ENCODE results near the gene TOX2. TPM values are rescaled to one million over a fixed set of nuclear protein-coding genes. Genes with fewer than 3 reads are reported as not detected.

Gene TOX2
- total RNA-seq, 1 donor from 2014 or later: 4.7 TPM

GRCh38 chr20:44026647-44027342 is 112.1 kb downstream of the TOX2 start:
- Mint-ChIP-seq H3K9me3 (no peaks in the 10 kb centered on the region), H3K36me3 (no peaks in the 10 kb centered on the region), H3K27me3 (peaks cover 48% of the 10 kb centered on the region), H3K4me1 (ENCODE audit: unreplicated experiment) (peaks cover 1% of the 10 kb centered on the region), H3K4me3 (no peak overlapping the region), H3K27ac (no peak overlapping the region)
- TF ChIP-seq CTCF (conservative IDR thresholded peaks at IDR 0.05): no peak
- DNase-seq (ENCODE audit: extremely low spot score, unreplicated experiment): peak; percentile 34

GRCh38 chr20:44027343-44028002 is 112.8 kb downstream of the TOX2 start:
- H3K27me3 Mint-ChIP-seq: peaks cover 55% of the 10 kb centered on the region
- TF ChIP-seq CTCF (conservative IDR thresholded peaks at IDR 0.05): no peak
- no peaks in the 10 kb centered on the region for H3K36me3 Mint-ChIP-seq
- H3K4me3 Mint-ChIP-seq: no peak overlapping the region
- peaks cover 7% of the 10 kb centered on the region for H3K4me1 Mint-ChIP-seq (ENCODE audit: unreplicated experiment)
- DNase-seq (ENCODE audit: extremely low spot score, unreplicated experiment): peak; percentile 48
- no peaks in the 10 kb centered on the region for H3K9me3 Mint-ChIP-seq
- no peak overlapping the region for H3K27ac Mint-ChIP-seq

GRCh38 chr20:44028003-44028730 is 113.5 kb downstream of the TOX2 start:
- H3K4me1 Mint-ChIP-seq (ENCODE audit: unreplicated experiment): peaks cover 7% of the 10 kb centered on the region

GRCh38 chr20:44028868-44029847 is 114.5 kb downstream of the TOX2 start:
- Mint-ChIP-seq H3K36me3 (no peaks in the 10 kb centered on the region), H3K4me3 (no peak overlapping the region), H3K27me3 (peaks cover 50% of the 10 kb centered on the region), H3K27ac (no peak overlapping the region), H3K4me1 (ENCODE audit: unreplicated experiment) (peaks cover 7% of the 10 kb centered on the region), H3K9me3 (no peaks in the 10 kb centered on the region)
- peak; percentile 53 for DNase-seq (ENCODE audit: extremely low spot score, unreplicated experiment)
- no peak for TF ChIP-seq CTCF (conservative IDR thresholded peaks at IDR 0.05)

More at GRCh38 chr20:44028003-44028730, 113.5 kb downstream of the TOX2 start:
- no peak overlapping the region for H3K4me3 Mint-ChIP-seq
- TF ChIP-seq CTCF (conservative IDR thresholded peaks at IDR 0.05): no peak
- peaks cover 55% of the 10 kb centered on the region for H3K27me3 Mint-ChIP-seq
- peak; percentile 29 for DNase-seq (ENCODE audit: extremely low spot score, unreplicated experiment)
- H3K36me3 Mint-ChIP-seq: no peaks in the 10 kb centered on the region
- no peak overlapping the region for H3K27ac Mint-ChIP-seq
- H3K9me3 Mint-ChIP-seq: no peaks in the 10 kb centered on the region

GRCh38 chr20:44029848-44030230 is 115.2 kb downstream of the TOX2 start:
- H3K27me3 Mint-ChIP-seq: peaks cover 50% of the 10 kb centered on the region

More at GRCh38 chr20:44029848-44030230, 115.2 kb downstream of the TOX2 start:
- DNase-seq (ENCODE audit: extremely low spot score, unreplicated experiment): peak; percentile 51
- H3K36me3 Mint-ChIP-seq: no peaks in the 10 kb centered on the region
- no peak for TF ChIP-seq CTCF (conservative IDR thresholded peaks at IDR 0.05)
- peaks cover 7% of the 10 kb centered on the region for H3K4me1 Mint-ChIP-seq (ENCODE audit: unreplicated experiment)
- no peak overlapping the region for H3K4me3 Mint-ChIP-seq
- H3K27ac Mint-ChIP-seq: no peak overlapping the region
- no peaks in the 10 kb centered on the region for H3K9me3 Mint-ChIP-seq
